Calu3 (cell line): ENCODE measurements around the gene SLF2. TPM values are rescaled to one million over a fixed set of nuclear protein-coding genes. Genes with fewer than 3 reads are reported as not detected.

Source experiments
- BruUV-seq: library from RNA; stranded (reverse); fragments of 400-500 nt; replicated peaks from 2 replicates; lab custom pipeline; 2021; lab: Mats Ljungman, UMichigan
- CTCF ChIA-PET: fragments of 300-600 bp; sonication (Branson Sonifier 250); formaldehyde crosslinking; loops from one replicate; lab custom pipeline; 2022; ENCODE audit warnings: antibody characterized with exemption; lab: Charles Lee
- DNase-seq: peaks from one replicate; pipeline ENCODE4 v3.0.0; 2022
- H3K27ac Mint-ChIP-seq: one replicate; pipeline ENCODE4 v1.8.0; 2022; ENCODE audit warnings: mixed read lengths; ENCODE audit not compliant: unreplicated experiment
- H3K27me3 Mint-ChIP-seq: one replicate; pipeline ENCODE4 v1.8.0; 2022; ENCODE audit warnings: mixed read lengths; ENCODE audit not compliant: unreplicated experiment
- H3K36me3 Mint-ChIP-seq: one replicate; pipeline ENCODE4 v1.8.0; 2022; ENCODE audit warnings: mild to moderate bottlenecking, moderate library complexity, mixed read lengths; ENCODE audit not compliant: insufficient read depth, unreplicated experiment
- H3K4me1 Mint-ChIP-seq: one replicate; pipeline ENCODE4 v1.8.0; 2022; ENCODE audit warnings: mild to moderate bottlenecking, low read depth, mixed read lengths; ENCODE audit not compliant: unreplicated experiment
- H3K4me3 Mint-ChIP-seq: one replicate; pipeline ENCODE4 v1.8.0; 2022; ENCODE audit warnings: mild to moderate bottlenecking, low read depth, moderate library complexity, mixed read lengths; ENCODE audit not compliant: unreplicated experiment
- H3K9me3 Mint-ChIP-seq: one replicate; pipeline ENCODE4 v1.8.0; 2022; ENCODE audit warnings: low read depth, mixed read lengths; ENCODE audit not compliant: unreplicated experiment
- intact Hi-C: fragments of 100-400 bp; cut with micrococcal nuclease; formaldehyde crosslinking; loops from one replicate; pipeline ENCODE4 v1.10.0; 2022; ENCODE audit not compliant: unreplicated experiment
- total RNA-seq: library from RNA; stranded (reverse); gene quantifications from 2 replicates; pipeline ENCODE4 v1.2.3, GENCODE V29; 2022
- TF ChIP-seq, protein P1 (sequence below): fragments of 200-600 bp; IDR thresholded peaks from one replicate; pipeline ENCODE4 v1.8.0; 2022; ENCODE audit warnings: antibody characterized with exemption; ENCODE audit not compliant: unreplicated experiment

SLF2 gene
- total RNA-seq, 1 experiment from 2014 or later = 18.3 TPM

DNA sequence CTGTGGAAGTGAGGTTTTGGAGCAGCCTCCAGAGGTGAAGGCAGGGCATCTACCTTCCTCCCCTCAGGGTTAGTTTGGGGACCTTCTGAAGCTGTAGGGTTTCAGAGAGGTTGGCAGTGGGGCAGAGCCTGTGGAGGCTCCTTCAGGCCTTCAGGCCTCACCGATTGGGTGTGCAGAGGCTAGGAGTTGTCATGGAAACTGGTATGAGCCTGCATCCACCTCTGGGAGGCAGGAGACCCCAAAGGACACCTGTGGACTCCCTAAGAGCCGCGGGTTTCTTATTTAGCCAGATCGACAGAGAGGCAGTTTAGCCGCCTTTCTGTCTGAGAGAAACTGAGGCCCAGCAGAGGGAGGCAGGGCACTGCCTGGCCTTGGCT is 88.9 kb downstream of the SLF2 start:
- H3K27ac Mint-ChIP-seq = no peak overlapping the region
- no peak overlapping the region for H3K4me3 Mint-ChIP-seq
- DNase-seq = no peak
- H3K36me3 Mint-ChIP-seq = peaks cover 45% of the 10 kb centered on the region
- peaks cover 14% of the 10 kb centered on the region for H3K4me1 Mint-ChIP-seq
- H3K9me3 Mint-ChIP-seq = no peaks in the 10 kb centered on the region
- CTCF ChIA-PET = no interaction called here
- intact Hi-C loops = no loop called here
- no TSS peak for BruUV-seq
- H3K27me3 Mint-ChIP-seq = no peaks in the 10 kb centered on the region
- TF ChIP-seq, protein P1, sequence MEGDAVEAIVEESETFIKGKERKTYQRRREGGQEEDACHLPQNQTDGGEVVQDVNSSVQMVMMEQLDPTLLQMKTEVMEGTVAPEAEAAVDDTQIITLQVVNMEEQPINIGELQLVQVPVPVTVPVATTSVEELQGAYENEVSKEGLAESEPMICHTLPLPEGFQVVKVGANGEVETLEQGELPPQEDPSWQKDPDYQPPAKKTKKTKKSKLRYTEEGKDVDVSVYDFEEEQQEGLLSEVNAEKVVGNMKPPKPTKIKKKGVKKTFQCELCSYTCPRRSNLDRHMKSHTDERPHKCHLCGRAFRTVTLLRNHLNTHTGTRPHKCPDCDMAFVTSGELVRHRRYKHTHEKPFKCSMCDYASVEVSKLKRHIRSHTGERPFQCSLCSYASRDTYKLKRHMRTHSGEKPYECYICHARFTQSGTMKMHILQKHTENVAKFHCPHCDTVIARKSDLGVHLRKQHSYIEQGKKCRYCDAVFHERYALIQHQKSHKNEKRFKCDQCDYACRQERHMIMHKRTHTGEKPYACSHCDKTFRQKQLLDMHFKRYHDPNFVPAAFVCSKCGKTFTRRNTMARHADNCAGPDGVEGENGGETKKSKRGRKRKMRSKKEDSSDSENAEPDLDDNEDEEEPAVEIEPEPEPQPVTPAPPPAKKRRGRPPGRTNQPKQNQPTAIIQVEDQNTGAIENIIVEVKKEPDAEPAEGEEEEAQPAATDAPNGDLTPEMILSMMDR = no peak

DNA sequence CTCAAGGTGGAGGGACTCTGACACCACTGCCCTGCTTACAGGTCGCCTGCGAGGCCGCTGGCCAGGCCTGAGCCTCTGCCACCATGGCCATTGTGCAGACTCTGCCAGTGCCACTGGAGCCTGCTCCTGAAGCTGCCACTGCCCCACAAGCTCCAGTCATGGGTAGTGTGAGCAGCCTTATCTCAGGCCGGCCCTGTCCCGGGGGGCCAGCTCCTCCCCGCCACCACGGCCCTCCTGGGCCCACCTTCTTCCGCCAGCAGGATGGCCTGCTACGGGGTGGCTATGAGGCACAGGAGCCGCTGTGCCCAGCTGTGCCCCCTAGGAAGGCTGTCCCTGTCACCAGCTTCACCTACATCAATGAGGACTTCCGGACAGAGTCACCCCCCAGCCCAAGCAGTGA is 89.7 kb downstream of the SLF2 start:
- intact Hi-C loops = no loop called here
- H3K27ac Mint-ChIP-seq = no peak overlapping the region
- H3K27me3 Mint-ChIP-seq = no peaks in the 10 kb centered on the region
- no peak overlapping the region for H3K4me3 Mint-ChIP-seq
- BruUV-seq = no TSS peak
- no peak for DNase-seq
- peaks cover 37% of the 10 kb centered on the region for H3K36me3 Mint-ChIP-seq
- H3K9me3 Mint-ChIP-seq = no peaks in the 10 kb centered on the region
- CTCF ChIA-PET = no interaction called here
- peaks cover 14% of the 10 kb centered on the region for H3K4me1 Mint-ChIP-seq
- TF ChIP-seq, protein P1 = no peak

GRCh38 chr10:101003639-101004206 is 91.0 kb downstream of the SLF2 start:
- no peak for DNase-seq
- Mint-ChIP-seq H3K36me3 (peaks cover 24% of the 10 kb centered on the region), H3K27ac (no peak overlapping the region), H3K4me3 (no peak overlapping the region), H3K4me1 (peaks cover 4% of the 10 kb centered on the region), H3K9me3 (no peaks in the 10 kb centered on the region), H3K27me3 (no peaks in the 10 kb centered on the region)
- no TSS peak for BruUV-seq
- intact Hi-C loops = no loop called here
- TF ChIP-seq, protein P1 = no peak
- CTCF ChIA-PET = no interaction called here

DNA sequence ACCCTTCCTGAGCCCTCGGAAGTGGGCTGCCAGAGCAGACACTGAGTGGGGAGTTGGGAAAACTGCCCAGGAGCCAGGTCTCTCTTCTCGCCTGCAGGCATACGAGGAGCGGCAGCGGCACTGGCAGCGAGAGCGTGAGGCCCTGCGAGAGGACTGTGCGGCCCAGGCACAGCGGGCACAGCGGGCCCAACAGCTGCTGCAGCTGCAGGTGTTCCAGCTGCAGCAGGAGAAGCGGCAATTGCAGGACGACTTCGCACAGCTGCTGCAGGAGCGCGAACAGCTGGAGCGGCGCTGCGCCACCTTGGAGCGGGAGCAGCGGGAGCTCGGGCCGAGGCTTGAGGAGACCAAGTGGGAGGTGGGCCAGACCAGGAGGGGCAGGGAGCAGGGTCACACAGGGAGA is 92.6 kb downstream of the SLF2 start:
- no peaks in the 10 kb centered on the region for H3K27me3 Mint-ChIP-seq
- TF ChIP-seq, protein P1 = no peak
- CTCF ChIA-PET = no interaction called here
- no peaks in the 10 kb centered on the region for H3K4me1 Mint-ChIP-seq
- intact Hi-C loops = no loop called here
- H3K9me3 Mint-ChIP-seq = no peaks in the 10 kb centered on the region
- H3K27ac Mint-ChIP-seq = no peak overlapping the region
- DNase-seq = no peak
- BruUV-seq = no TSS peak
- peaks cover 8% of the 10 kb centered on the region for H3K36me3 Mint-ChIP-seq
- no peak overlapping the region for H3K4me3 Mint-ChIP-seq
